IMR-90 (cell line): Measurements from ENCODE around the gene RPUSD1. TPM values are rescaled to one million over a fixed set of nuclear protein-coding genes. Genes with fewer than 3 reads are reported as not detected.
"Not testable (repeated sequence)": the region's sequence is repeated elsewhere in the genome, so short reads cannot be mapped to it uniquely, and the experiment has no call there.

Source experiments
- ATAC-seq: fragments of 200-7000 bp; cut with Tn5 transposase; 2 replicates; pipeline ENCODE4 v1.9.1; 2020; ENCODE audit warnings: low read depth, mild to moderate bottlenecking, moderate library complexity
- BruUV-seq: library from RNA; stranded (reverse); fragments of 400-500 nt; replicated peaks from 2 replicates; lab custom pipeline; 2021; lab: Mats Ljungman, UMichigan
- CTCF ChIA-PET: fragments of 300-600 bp; formaldehyde crosslinking; extraction: SDS; loops from one replicate; lab custom pipeline; 2021; ENCODE audit warnings: antibody characterized with exemption; lab: Yijun Ruan, JAX
- POLR2A ChIA-PET: fragments of 300-600 bp; sonication (Branson Sonifier 250); formaldehyde crosslinking; loops from one replicate; lab custom pipeline; 2022; ENCODE audit warnings: antibody characterized with exemption; ENCODE audit not compliant: unreplicated experiment; lab: Charles Lee
- DNase-seq: peaks from one replicate; pipeline ENCODE4 v3.0.0; 2013
- H2AFZ ChIP-seq: replicated peaks from 2 replicates; pipeline ENCODE3; 2013; ENCODE audit warnings: low read length, mild to moderate bottlenecking; ENCODE audit not compliant: poor library complexity
- H2AK5ac ChIP-seq: 2 replicates; pipeline ENCODE4 v1.6.1; 2013; ENCODE audit warnings: low read depth, low read length, inconsistent platforms
- H2AK9ac ChIP-seq: replicated peaks from 2 replicates; pipeline ENCODE3; 2013; ENCODE audit warnings: mild to moderate bottlenecking, low read depth, low read length, moderate library complexity; ENCODE audit not compliant: poor library complexity
- H2BK120ac ChIP-seq: 2 replicates; pipeline ENCODE4 v1.6.1; 2013; ENCODE audit warnings: low read depth, low read length, inconsistent platforms
- H2BK15ac ChIP-seq: 3 replicates; pipeline ENCODE4 v1.6.1; 2013; ENCODE audit warnings: low read depth, low read length, inconsistent platforms
- H2BK20ac ChIP-seq: 2 replicates; pipeline ENCODE4 v1.6.1; 2013; ENCODE audit warnings: low read depth, mild to moderate bottlenecking, inconsistent platforms, low read length, moderate library complexity
- H2BK5ac ChIP-seq: 2 replicates; pipeline ENCODE4 v1.6.1; 2013; ENCODE audit warnings: mild to moderate bottlenecking, low read depth, low read length, inconsistent platforms; ENCODE audit not compliant: poor library complexity, severe bottlenecking
- H3K14ac ChIP-seq: replicated peaks from 2 replicates; pipeline ENCODE4 v1.6.1; 2013; ENCODE audit warnings: low read depth, low read length, inconsistent platforms
- H3K18ac ChIP-seq: 2 replicates; pipeline ENCODE4 v1.6.1; 2013; ENCODE audit warnings: low read depth, low read length, control low read depth
- H3K23ac ChIP-seq: 2 replicates; pipeline ENCODE4 v1.6.1; 2013; ENCODE audit warnings: low read depth, low read length, inconsistent platforms
- H3K27ac ChIP-seq: 2 replicates; pipeline ENCODE4 v1.5.1; 2013; ENCODE audit warnings: mild to moderate bottlenecking, control low read depth, low read length; ENCODE audit not compliant: insufficient read depth
- H3K27me3 ChIP-seq: 2 replicates; pipeline ENCODE4 v1.6.1; 2013; ENCODE audit warnings: low read length; ENCODE audit not compliant: control insufficient read depth, insufficient read depth
- H3K36me3 ChIP-seq: 2 replicates; pipeline ENCODE4 v1.6.1; 2013; ENCODE audit warnings: low read length, mixed read lengths; ENCODE audit not compliant: control insufficient read depth, insufficient read depth
- H3K4ac ChIP-seq: 2 replicates; pipeline ENCODE4 v1.6.1; 2013; ENCODE audit warnings: low read depth, low read length, inconsistent platforms
- H3K4me1 ChIP-seq: 2 replicates; pipeline ENCODE4 v1.6.1; 2013; ENCODE audit warnings: low read length, mixed read lengths; ENCODE audit not compliant: control insufficient read depth, insufficient read depth
- H3K4me2 ChIP-seq: 2 replicates; pipeline ENCODE4 v1.6.1; 2013; ENCODE audit warnings: low read depth, mild to moderate bottlenecking, control low read depth, low read length, moderate library complexity
- H3K4me3 ChIP-seq: 2 replicates; pipeline ENCODE4 v1.5.1; 2013; ENCODE audit warnings: low read depth, mild to moderate bottlenecking, control low read depth, low read length, moderate library complexity; ENCODE audit not compliant: insufficient read depth
- H3K56ac ChIP-seq: 2 replicates; pipeline ENCODE4 v1.6.1; 2013; ENCODE audit warnings: low read length, inconsistent platforms; ENCODE audit not compliant: insufficient read depth; ENCODE audit errors: extremely low read depth
- H3K79me1 ChIP-seq, 2 experiments: 2 replicates each; pipeline ENCODE4 v1.6.1; 2013; ENCODE audit warnings: low read length in 2 of 2, inconsistent platforms in 1 of 2, low read depth in 1 of 2
- H3K9ac ChIP-seq: 2 replicates; pipeline ENCODE4 v1.6.1; 2013; ENCODE audit warnings: low read depth, low read length, control low read depth
- H3K9me1 ChIP-seq: 2 replicates; pipeline ENCODE4 v1.6.1; 2013; ENCODE audit warnings: low read length, inconsistent platforms; ENCODE audit not compliant: insufficient read depth
- H3K9me3 ChIP-seq: 2 replicates; pipeline ENCODE4 v1.6.1; 2013; ENCODE audit warnings: low read length; ENCODE audit not compliant: control insufficient read depth, insufficient read depth
- H4K20me1 ChIP-seq: 2 replicates; pipeline ENCODE4 v1.6.1; 2013; ENCODE audit warnings: low read length, inconsistent platforms; ENCODE audit not compliant: insufficient read depth
- H4K5ac ChIP-seq: 2 replicates; pipeline ENCODE4 v1.6.1; 2013; ENCODE audit warnings: mild to moderate bottlenecking, low read depth, low read length, control low read depth
- H4K8ac ChIP-seq, 2 experiments: 2 replicates each; pipeline ENCODE4 v1.6.1; 2013; ENCODE audit warnings: low read depth in 2 of 2, low read length in 2 of 2, control low read depth in 1 of 2, inconsistent platforms in 1 of 2
- H4K91ac ChIP-seq: 2 replicates; pipeline ENCODE4 v1.6.1; 2013; ENCODE audit warnings: low read depth, low read length, inconsistent platforms; ENCODE audit not compliant: insufficient read depth
- whole genome bisulfite sequencing, 2 experiments: methylation state at CpG; one replicate each; pipeline versions ENCODE4 v1.1.5 to v1.1.7; 2013; ENCODE audit warnings: missing lambda C conversion rate in 2 of 2; ENCODE audit not compliant: insufficient read length in 1 of 2; ENCODE audit errors: extremely low coverage in 2 of 2; 5-methylcytosine and 5-hydroxymethylcytosine counted together
- dilution Hi-C: fragments of 300-500 bp; cut with HindIII; formaldehyde crosslinking; loops from one replicate; pipeline ENCODE4 v1.14.3; 2018; ENCODE audit warnings: low sequenced_read_pairs; ENCODE audit not compliant: unreplicated experiment
- in situ Hi-C: fragments of 300-500 bp; cut with MboI; formaldehyde crosslinking; loops from 3 replicates; pipeline ENCODE4 v1.14.3; 2019; ENCODE audit warnings: low sequenced_read_pairs, inconsistent platforms, mixed read lengths
- intact Hi-C: fragments of 100-400 bp; cut with micrococcal nuclease; formaldehyde crosslinking; loops from 2 replicates; pipeline ENCODE4 v1.10.0; 2022
- polyA plus RNA-seq, 3 experiments: library from polyadenylated mRNA; depleted of rRNA; stranded (reverse); fragments of >200 nt; gene quantifications; 2 replicates each; pipeline ENCODE4 v1.2.3, GENCODE V29; 2012; ENCODE audit warnings: low replicate concordance in 1 of 3
- total RNA-seq: library from RNA; depleted of rRNA; stranded (reverse); fragments of >200 nt; gene quantifications from 2 replicates; pipeline ENCODE4 v1.2.3, GENCODE V29; 2012

Gene RPUSD1
- total and polyA plus RNA-seq, 2 of the 4 experiments (the other 2 are of a cell fraction): 13.1 to 32.3 TPM

DNA sequence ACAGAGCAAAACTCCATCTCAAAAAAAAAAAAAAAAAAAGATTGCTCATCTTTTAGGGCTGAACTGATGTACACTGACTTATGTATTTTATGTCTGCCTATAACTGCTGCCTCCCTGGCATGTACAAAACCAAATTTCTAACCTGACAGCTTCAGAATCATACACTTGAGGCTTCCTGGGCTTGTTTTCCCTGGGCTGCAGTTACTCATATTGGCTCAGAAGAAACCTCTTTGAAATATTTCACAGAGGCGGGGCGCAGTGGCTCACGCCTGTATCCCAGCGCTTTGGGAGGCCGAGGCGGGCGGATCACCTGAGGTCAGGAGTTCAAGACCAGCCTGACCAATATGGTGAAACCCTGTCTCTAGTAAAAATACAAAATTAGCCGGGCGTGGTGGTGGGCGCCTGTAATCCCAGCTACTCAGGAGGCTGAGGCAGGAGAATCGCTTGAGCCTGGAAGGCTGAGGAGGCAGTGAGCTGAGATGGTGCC, 34.0 kb downstream of the RPUSD1 start:
- H2BK20ac ChIP-seq: not testable (repeated sequence)

More for the DNA sequence above, 34.0 kb downstream of the RPUSD1 start:
- dilution Hi-C loops, H2AK9ac ChIP-seq, H3K4ac ChIP-seq, H4K5ac ChIP-seq, intact Hi-C loops, in situ Hi-C loops, H3K56ac ChIP-seq, H4K20me1 ChIP-seq, H3K4me2 ChIP-seq, ATAC-seq, H3K9ac ChIP-seq, H3K9me3 ChIP-seq, H3K27ac ChIP-seq, H3K23ac ChIP-seq, H3K9me1 ChIP-seq, H2BK15ac ChIP-seq, H3K36me3 ChIP-seq, H2AFZ ChIP-seq, POLR2A ChIA-PET, H4K8ac ChIP-seq, H3K14ac ChIP-seq, H2AK5ac ChIP-seq, H4K91ac ChIP-seq, H3K4me1 ChIP-seq, BruUV-seq, H2BK5ac ChIP-seq, H3K18ac ChIP-seq, CTCF ChIA-PET, DNase-seq, H3K4me3 ChIP-seq, H2BK120ac ChIP-seq, H3K79me1 ChIP-seq: not testable (repeated sequence)
- peaks cover 11% of the 10 kb centered on the region for H3K27me3 ChIP-seq
- 100% methylated on average over 2 of the region's 11 CpGs; no CpG with 5 or more reads in 1 of the 2 experiments for WGBS, 2 experiments
